Uterus (tissue), 2 donors: ENCODE results near the gene IGF2BP2.

Experiments used
- POLR2A ChIP-seq, 2 donors: fragments of 450-650 bp; IDR thresholded peaks; one replicate each; pipeline ENCODE4 v1.6.1; 2016; ENCODE audit warnings: antibody characterized with exemption in 2 of 2, mild to moderate bottlenecking in 1 of 2, moderate library complexity in 1 of 2
- TF ChIP-seq, protein P1 (sequence below), 4 experiments: fragments of 200-600 bp in 2 of 4; fragments of 450-650 bp in 2 of 4; sonication (generic) in 2 of 4; IDR thresholded peaks; one replicate each; pipeline ENCODE4 v1.5.1; 2016 to 2019; ENCODE audit warnings: antibody characterized with exemption in 4 of 4, mild to moderate bottlenecking in 2 of 4, moderate library complexity in 1 of 4

DNA sequence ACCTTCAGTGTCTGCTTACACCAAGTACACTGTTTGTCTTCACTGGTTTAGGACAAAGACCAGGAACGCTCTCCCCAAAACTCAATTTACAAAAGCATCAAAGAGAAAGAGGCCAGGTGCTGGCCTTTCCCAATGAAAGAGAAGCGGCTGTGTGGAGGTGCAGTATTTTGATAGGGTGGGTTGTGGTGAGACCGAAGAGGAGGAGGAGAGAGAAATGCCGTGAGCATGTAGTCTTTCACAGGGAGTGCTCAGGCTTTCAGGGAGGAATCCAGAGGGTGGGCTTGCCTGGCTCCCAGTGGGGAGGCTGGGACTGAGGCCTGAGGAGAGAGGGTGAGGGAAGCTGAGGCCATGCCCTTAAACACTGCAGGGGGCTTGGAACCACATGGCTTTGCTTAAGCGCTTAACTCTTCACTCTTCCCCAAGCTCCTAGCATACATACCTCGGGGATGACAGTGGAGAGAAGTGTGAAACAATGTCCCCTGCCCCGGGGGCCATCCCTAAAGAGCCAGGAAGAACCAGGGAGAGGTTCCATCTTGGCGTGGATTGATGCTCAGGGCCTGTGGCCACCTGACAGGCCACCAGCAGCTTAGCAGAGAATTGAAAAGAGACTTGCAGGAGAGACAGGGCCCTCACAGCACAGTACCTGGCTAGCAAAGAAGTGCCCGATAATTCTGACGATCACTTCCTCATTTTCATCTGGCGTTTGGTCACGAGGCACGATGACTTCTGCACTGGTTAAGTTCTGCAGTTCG is 178.3 kb downstream of the IGF2BP2 start:
- TF ChIP-seq, protein P1, sequence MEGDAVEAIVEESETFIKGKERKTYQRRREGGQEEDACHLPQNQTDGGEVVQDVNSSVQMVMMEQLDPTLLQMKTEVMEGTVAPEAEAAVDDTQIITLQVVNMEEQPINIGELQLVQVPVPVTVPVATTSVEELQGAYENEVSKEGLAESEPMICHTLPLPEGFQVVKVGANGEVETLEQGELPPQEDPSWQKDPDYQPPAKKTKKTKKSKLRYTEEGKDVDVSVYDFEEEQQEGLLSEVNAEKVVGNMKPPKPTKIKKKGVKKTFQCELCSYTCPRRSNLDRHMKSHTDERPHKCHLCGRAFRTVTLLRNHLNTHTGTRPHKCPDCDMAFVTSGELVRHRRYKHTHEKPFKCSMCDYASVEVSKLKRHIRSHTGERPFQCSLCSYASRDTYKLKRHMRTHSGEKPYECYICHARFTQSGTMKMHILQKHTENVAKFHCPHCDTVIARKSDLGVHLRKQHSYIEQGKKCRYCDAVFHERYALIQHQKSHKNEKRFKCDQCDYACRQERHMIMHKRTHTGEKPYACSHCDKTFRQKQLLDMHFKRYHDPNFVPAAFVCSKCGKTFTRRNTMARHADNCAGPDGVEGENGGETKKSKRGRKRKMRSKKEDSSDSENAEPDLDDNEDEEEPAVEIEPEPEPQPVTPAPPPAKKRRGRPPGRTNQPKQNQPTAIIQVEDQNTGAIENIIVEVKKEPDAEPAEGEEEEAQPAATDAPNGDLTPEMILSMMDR (IDR thresholded peaks at IDR 0.05): no peak
- no peak for TF ChIP-seq POLR2A (IDR thresholded peaks at IDR 0.05)
